Prostate gland (tissue), 2 donors: ENCODE data around the gene NTM.

ENCODE experiments used
- POLR2A ChIP-seq: fragments of 450-650 bp; IDR thresholded peaks from one replicate; pipeline ENCODE4 v1.6.1; 2016; ENCODE audit warnings: antibody characterized with exemption, mild to moderate bottlenecking
- TF ChIP-seq, protein P1 (sequence below), 4 experiments: fragments of 200-600 bp in 2 of 4; fragments of 450-650 bp in 2 of 4; sonication (generic) in 2 of 4; IDR thresholded peaks; 1 replicate in 3 of 4; 2 replicates in 1 of 4; pipeline ENCODE4 v1.5.1; 2016 to 2019; ENCODE audit warnings: antibody characterized with exemption in 4 of 4, mild to moderate bottlenecking in 2 of 4, moderate library complexity in 2 of 4

DNA sequence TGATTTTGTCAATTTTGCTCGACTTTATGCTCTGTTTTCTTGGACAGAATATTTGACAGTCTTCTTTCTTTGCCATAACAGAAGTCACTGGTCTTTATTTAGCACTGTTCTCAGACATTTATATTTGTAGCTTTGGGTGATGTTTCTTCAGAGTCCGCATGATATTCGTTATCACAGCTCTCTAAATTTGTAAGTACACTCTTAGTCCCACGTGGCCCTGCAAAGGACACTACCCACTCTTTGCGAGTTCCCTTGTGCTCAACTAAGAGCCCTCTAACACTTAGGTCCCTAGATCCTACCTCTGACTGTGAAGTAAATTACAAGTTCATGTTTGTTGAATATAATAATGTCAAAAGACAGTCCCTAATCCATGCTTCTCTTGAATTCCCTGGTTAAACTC lies 651.9 kb downstream of the NTM start:
- TF ChIP-seq, protein P1, sequence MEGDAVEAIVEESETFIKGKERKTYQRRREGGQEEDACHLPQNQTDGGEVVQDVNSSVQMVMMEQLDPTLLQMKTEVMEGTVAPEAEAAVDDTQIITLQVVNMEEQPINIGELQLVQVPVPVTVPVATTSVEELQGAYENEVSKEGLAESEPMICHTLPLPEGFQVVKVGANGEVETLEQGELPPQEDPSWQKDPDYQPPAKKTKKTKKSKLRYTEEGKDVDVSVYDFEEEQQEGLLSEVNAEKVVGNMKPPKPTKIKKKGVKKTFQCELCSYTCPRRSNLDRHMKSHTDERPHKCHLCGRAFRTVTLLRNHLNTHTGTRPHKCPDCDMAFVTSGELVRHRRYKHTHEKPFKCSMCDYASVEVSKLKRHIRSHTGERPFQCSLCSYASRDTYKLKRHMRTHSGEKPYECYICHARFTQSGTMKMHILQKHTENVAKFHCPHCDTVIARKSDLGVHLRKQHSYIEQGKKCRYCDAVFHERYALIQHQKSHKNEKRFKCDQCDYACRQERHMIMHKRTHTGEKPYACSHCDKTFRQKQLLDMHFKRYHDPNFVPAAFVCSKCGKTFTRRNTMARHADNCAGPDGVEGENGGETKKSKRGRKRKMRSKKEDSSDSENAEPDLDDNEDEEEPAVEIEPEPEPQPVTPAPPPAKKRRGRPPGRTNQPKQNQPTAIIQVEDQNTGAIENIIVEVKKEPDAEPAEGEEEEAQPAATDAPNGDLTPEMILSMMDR (IDR thresholded peaks at IDR 0.05) = no peak
- TF ChIP-seq POLR2A = no peak
